NOMO-1 treated with dmso at 0.1 percent for 144 hours (cell line): ENCODE results near the gene CDK5R2.
"Not testable (repeated sequence)": the region's sequence is repeated elsewhere in the genome, so short reads cannot be mapped to it uniquely, and the experiment has no call there.

ENCODE experiments used
- DNase-seq: peaks from one replicate; lab custom pipeline; 2025; ENCODE audit not compliant: unreplicated experiment; lab: John Stamatoyannopoulos, UW

CDK5R2 gene

DNA sequence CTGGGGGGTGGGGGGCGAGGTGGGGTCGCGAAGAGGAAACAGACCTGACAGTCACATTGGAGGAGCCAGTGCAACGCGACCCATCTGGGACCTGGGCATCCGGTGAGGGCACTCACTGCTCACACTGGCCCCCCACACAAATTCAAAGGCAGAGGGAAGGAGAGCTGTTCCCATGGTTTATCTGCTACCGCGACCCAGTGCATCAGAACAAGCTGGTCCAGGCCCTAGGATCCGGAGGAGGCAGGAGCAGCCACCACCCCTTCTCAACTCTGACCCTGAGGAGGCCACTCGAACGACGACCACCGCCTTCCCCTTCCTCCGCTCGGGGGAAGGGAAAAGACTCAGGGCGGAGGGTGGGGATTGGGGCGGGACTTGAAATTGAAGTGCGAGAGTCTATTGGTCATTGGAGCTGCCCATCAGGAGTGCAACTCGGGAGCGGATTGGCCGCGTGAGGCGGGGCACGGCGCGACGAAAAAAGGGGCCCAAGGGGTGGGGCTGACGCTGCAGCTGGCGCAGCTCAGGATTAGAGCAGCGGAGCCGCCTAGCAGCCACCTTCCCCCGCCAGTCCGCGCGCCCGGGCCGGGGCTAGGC is at the start of gene CDK5R2:
Gene CDK5R2, plus strand, starts transcription at position 526 of the 591 bp plus-strand sequence. CDS start 155 bp downstream, outside the sequence.
- peak; percentile 59 for DNase-seq

DNA sequence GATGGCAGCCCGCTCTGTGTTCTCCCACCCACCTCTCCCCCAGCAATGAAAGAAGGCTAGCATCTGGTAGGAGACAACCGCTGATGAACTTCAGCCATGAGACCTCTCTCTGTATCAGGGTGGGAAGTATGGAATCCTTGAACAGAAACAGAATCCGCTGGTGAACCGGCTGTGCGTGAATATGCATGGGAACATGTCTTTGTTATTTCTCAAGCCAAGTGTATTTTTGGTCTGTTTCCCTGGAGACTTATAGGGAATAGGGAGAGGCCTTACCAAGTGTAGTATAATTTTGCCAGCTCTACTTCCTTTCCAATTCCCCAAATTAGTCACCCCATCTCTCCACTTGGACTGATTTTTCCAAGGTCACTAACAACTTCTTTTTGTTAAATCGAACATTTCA is 48.7 kb upstream of the CDK5R2 start:
- DNase-seq = no peak

- no peak for DNase-seq
These were observed 39.0 kb upstream of the CDK5R2 start for GRCh38 chr2:218920504-218920903.

GRCh38 chr2:218924757-218925156 is 34.7 kb upstream of the CDK5R2 start:
- no peak for DNase-seq

- no peak for DNase-seq
These were observed 34.0 kb upstream of the CDK5R2 start for GRCh38 chr2:218925434-218925833.

DNA sequence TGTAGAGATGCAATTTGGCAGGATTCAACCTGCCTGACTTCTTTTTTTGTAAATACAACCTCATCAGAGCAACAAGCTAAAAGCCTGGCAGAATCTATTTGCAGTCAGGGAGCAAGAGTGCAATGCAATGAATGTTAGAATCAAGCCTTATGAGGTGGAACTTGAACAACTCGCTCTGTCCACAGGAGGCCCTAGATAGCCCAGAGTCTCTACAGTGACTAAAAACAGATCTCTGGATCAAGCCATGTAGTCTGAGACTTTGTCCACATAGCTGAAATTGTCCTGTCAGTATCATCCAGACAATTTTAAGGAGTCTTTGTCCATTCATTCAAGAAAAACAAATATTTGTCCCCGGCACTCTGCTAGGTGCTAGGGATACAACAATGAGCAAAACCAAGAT is 32.0 kb upstream of the CDK5R2 start:
- no peak for DNase-seq

GRCh38 chr2:218927876-218928275 is 31.6 kb upstream of the CDK5R2 start:
- no peak for DNase-seq

DNA sequence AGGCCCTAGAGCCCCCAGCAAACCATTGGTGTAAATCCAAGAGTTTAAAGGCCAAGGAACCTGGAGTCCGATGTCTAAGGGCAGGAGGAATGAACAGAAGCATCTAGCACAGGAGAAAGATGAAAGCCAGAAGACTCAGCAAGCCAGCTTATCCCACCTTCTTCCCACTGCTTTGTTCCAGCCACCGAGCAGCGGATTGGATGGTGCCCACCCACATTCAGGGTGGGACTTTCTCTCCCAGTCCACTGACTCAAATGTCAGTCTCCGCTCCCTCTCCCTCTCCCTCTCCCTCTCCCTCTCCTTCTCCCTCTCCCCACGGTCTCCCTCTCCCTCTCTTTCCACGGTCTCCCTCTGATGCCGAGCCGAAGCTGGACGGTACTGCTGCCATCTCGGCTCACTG is 29.0 kb upstream of the CDK5R2 start:
- not testable (repeated sequence) for DNase-seq

DNA sequence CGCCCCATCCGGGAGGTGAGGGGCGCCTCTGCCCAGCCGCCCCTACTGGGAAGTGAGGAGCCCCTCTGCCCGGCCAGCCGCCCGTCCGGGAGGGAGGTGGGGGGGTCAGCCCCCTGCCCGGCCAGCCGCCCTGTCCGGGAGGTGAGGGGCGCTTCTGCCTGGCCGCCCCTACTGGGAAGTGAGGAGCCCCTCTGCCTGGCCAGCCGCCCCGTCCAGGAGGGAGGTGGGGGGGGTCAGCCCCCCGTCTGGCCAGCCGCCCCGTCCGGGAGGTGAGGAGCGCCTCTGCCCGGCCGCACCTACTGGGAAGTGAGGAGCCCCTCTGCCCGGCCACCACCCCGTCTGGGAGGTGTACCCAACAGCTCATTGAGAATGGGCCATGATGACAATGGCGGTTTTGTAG is 27.7 kb upstream of the CDK5R2 start:
- DNase-seq = not testable (repeated sequence)

DNA sequence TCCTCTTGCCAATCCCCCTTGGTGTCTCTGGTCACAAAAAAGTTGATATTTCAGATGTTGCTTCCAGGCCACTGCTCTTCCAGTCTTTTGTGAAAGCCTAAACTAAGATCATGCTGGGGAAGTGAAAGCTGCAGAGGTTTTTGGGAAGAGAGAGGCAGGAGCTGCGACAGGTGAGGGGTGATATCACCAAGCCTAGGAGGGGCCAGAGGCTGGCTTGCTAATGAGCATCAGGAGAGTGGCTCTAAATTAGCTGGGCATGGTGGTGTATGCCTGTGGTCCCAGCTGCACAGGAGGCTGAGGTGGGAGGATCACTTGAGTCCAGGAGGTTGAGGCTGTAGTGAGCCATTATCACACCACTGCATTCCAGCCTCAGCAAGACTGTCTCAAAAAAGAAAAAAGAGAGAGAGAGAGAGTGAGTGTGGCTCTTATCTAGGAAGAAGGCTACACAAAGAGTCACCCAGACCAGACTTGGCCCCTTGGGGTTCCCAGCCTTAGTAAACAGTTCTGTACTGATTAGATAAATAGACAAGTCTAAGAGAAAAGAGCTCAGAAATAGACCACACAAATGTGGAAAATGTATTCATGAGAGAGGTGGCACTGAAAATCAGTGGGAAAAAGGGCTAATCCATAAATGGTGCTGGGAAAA is 14.6 kb upstream of the CDK5R2 start:
- DNase-seq = no peak

DNA sequence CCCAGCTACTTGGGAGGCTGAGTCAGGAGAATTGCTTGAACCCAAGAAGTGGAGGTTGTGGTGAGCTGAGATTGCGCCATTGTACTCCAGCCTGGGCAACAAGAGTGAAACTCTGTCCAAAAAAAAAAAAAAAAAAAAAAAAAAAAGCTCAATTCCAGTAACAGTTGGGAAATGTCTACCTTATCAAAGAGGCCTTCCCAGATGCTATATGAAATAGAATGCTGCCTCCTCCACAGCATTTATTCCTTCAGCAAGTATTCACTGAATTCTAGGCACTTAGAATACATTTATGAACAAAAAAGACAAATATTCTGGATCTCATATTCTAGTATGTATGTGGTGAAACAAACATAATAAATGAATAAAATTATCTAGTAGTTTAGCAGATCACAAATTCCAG is 12.8 kb upstream of the CDK5R2 start:
- no peak for DNase-seq

GRCh38 chr2:218952160-218952559 is 7.3 kb upstream of the CDK5R2 start:
- no peak for DNase-seq

- DNase-seq = no peak
These were observed 6.0 kb upstream of the CDK5R2 start for GRCh38 chr2:218953366-218953954.

GRCh38 chr2:218954541-218955300 is 4.7 kb upstream of the CDK5R2 start:
- no peak for DNase-seq

- no peak for DNase-seq
These were observed 3.4 kb upstream of the CDK5R2 start for GRCh38 chr2:218956039-218956438.

GRCh38 chr2:218957671-218958070 is 1.8 kb upstream of the CDK5R2 start:
- no peak for DNase-seq

GRCh38 chr2:218958276-218958675 is 1.2 kb upstream of the CDK5R2 start:
- no peak for DNase-seq

GRCh38 chr2:218959761-218960308 is 369 bp downstream of the CDK5R2 start:
- no peak for DNase-seq

DNA sequence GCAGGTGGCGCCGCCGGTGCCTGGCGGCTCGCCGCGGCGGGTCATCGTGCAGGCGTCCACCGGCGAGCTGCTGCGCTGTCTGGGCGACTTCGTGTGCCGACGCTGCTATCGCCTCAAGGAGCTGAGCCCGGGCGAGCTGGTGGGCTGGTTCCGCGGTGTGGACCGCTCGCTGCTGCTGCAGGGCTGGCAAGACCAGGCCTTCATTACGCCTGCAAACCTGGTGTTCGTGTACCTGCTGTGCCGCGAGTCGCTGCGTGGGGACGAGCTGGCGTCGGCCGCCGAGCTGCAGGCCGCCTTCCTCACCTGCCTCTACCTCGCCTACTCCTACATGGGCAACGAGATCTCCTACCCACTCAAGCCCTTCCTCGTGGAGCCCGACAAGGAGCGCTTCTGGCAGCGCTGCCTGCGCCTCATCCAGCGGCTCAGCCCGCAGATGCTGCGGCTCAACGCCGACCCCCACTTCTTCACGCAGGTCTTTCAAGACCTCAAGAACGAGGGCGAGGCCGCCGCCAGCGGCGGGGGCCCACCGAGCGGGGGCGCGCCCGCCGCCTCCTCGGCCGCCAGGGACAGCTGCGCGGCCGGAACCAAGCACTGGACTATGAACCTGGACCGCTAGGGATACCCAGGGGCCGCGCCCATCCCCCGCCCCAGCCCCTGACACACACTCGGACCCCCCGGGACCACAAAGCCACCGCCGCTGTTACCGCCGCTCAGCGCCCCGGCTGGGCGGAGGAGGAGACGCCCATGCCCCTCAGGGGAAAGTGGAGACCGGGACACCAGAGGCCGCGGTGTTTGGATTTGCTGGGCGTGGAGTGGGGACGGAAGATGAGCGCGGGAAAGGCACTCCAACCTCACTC is 1.1 kb downstream of the CDK5R2 start:
- DNase-seq = no peak

DNA sequence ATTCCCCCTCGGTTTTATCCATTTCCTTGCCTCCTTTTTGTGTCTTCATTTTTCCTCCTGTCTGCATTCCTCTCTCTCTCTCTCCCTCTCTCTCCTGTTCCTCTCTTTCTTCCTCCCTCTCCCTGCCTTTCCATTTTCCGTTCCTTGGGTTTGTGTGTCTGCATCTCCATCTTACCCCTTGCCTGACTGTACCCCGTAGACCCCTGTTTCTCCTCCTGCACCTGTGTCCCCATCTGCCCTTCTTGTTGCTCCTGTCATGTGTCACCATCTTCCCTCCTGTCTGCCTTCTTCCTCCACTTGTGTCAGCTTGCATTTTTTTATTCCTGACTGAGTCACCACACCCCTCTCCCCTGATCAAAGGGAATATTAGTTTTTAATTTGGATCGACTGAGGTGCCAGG is 1.8 kb downstream of the CDK5R2 start:
- no peak for DNase-seq
